Osteoblast (primary cell): ENCODE data around the gene TMEM203. TPM values are rescaled to one million over a fixed set of nuclear protein-coding genes. Genes with fewer than 3 reads are reported as not detected.
"Not testable (repeated sequence)": the region's sequence is repeated elsewhere in the genome, so short reads cannot be mapped to it uniquely, and the experiment has no call there.

ENCODE experiments used
- DNase-seq: peaks from one replicate; pipeline ENCODE4 v3.0.0; 2011; ENCODE audit warnings: low spot score, mixed read lengths; ENCODE audit not compliant: insufficient read length; ENCODE audit errors: missing footprints
- H2AFZ ChIP-seq: 2 replicates; pipeline ENCODE4 v1.6.0; 2011; ENCODE audit warnings: mild to moderate bottlenecking, low read length
- H3K27ac ChIP-seq: 2 replicates; pipeline ENCODE4 v1.5.1; 2011; ENCODE audit warnings: mild to moderate bottlenecking, low read depth, low read length, moderate library complexity
- H3K27me3 ChIP-seq: 2 replicates; pipeline ENCODE4 v1.6.0; 2012; ENCODE audit warnings: mild to moderate bottlenecking, control low read depth, inconsistent platforms, low read length, moderate library complexity; ENCODE audit not compliant: insufficient read depth
- H3K36me3 ChIP-seq: 2 replicates; pipeline ENCODE4 v1.5.1; 2011; ENCODE audit warnings: mild to moderate bottlenecking, low read length, control low read depth, moderate library complexity; ENCODE audit not compliant: insufficient read depth
- H3K4me1 ChIP-seq: 2 replicates; pipeline ENCODE4 v1.5.1; 2011; ENCODE audit warnings: mild to moderate bottlenecking, low read length, control low read depth, moderate library complexity; ENCODE audit not compliant: insufficient read depth
- H3K4me2 ChIP-seq: 2 replicates; pipeline ENCODE4 v1.6.0; 2011; ENCODE audit warnings: mild to moderate bottlenecking, low read length; ENCODE audit not compliant: insufficient read depth
- H3K4me3 ChIP-seq: fragments of 200-600 bp; sonication (generic); 3 replicates; pipeline ENCODE4 v1.5.1; 2012; ENCODE audit warnings: mild to moderate bottlenecking, low read length, inconsistent platforms; ENCODE audit not compliant: insufficient read depth
- H3K79me2 ChIP-seq: 2 replicates; pipeline ENCODE4 v1.6.0; 2012; ENCODE audit warnings: mild to moderate bottlenecking, low read length, control low read depth, inconsistent platforms; ENCODE audit not compliant: insufficient read depth
- H3K9me3 ChIP-seq: 2 replicates; pipeline ENCODE4 v1.5.1; 2011; ENCODE audit warnings: low read depth, low read length, control low read depth
- H4K20me1 ChIP-seq: 2 replicates; pipeline ENCODE4 v1.6.0; 2012; ENCODE audit warnings: mild to moderate bottlenecking, low read length, control low read depth; ENCODE audit not compliant: insufficient read depth
- CTCF ChIP-seq: IDR thresholded peaks from 2 replicates; pipeline ENCODE4 v1.5.1; 2011; ENCODE audit warnings: mild to moderate bottlenecking, low read depth, low read length, moderate library complexity; ENCODE audit errors: extremely low read depth
- total RNA-seq: library from RNA; depleted of rRNA; stranded (reverse); fragments of >200 nt; gene quantifications from 2 replicates; pipeline ENCODE4 v1.2.3, GENCODE V29; 2012

Gene TMEM203
- total RNA-seq, 1 donor: 36.9 TPM

- peak overlapping the region; percentile 82 for H3K4me3 ChIP-seq
- peak; percentile 98 for DNase-seq
- no peak for TF ChIP-seq CTCF
- H2AFZ ChIP-seq: peak overlapping the region; percentile 72
- H3K27ac ChIP-seq: peak overlapping the region; percentile 82
- H3K9me3 ChIP-seq: no peaks in the 10 kb centered on the region
- peaks cover 11% of the 10 kb centered on the region for H3K4me1 ChIP-seq
- peaks cover 42% of the 10 kb centered on the region for H4K20me1 ChIP-seq
- peak overlapping the region; percentile 92 for H3K4me2 ChIP-seq
- peaks cover 20% of the 10 kb centered on the region for H3K36me3 ChIP-seq
- H3K79me2 ChIP-seq: peaks cover 43% of the 10 kb centered on the region
- no peaks in the 10 kb centered on the region for H3K27me3 ChIP-seq
These were observed 34.9 kb upstream of the TMEM203 start for GRCh38 chr9:137240318-137240840.

GRCh38 chr9:137239541-137240200 is 34.2 kb upstream of the TMEM203 start:
- Histone ChIP-seq H3K79me2 (peaks cover 43% of the 10 kb centered on the region), H4K20me1 (peaks cover 41% of the 10 kb centered on the region)

GRCh38 chr9:137237759-137238726 is 32.6 kb upstream of the TMEM203 start:
- peaks cover 11% of the 10 kb centered on the region for H3K4me1 ChIP-seq
- no peak for DNase-seq
- H3K79me2 ChIP-seq: peaks cover 36% of the 10 kb centered on the region
- H3K27me3 ChIP-seq: no peaks in the 10 kb centered on the region
- H3K27ac ChIP-seq: no peak overlapping the region
- no peaks in the 10 kb centered on the region for H3K9me3 ChIP-seq
- peaks cover 25% of the 10 kb centered on the region for H4K20me1 ChIP-seq
- H3K36me3 ChIP-seq: peaks cover 14% of the 10 kb centered on the region
- no peak for TF ChIP-seq CTCF
- no peak overlapping the region for H2AFZ ChIP-seq
- no peak overlapping the region for H3K4me2 ChIP-seq
- H3K4me3 ChIP-seq: no peak overlapping the region

More at GRCh38 chr9:137239541-137240200, 34.2 kb upstream of the TMEM203 start:
- Histone ChIP-seq H3K27ac (peak overlapping the region; percentile 82), H3K4me3 (peak overlapping the region; percentile 82), H2AFZ (peak overlapping the region; percentile 72), H3K4me1 (peaks cover 11% of the 10 kb centered on the region), H3K36me3 (peaks cover 20% of the 10 kb centered on the region), H3K4me2 (peak overlapping the region; percentile 92)
- not testable (repeated sequence) for H3K27me3 ChIP-seq, DNase-seq, H3K9me3 ChIP-seq

- no peak for TF ChIP-seq CTCF
- peaks cover 15% of the 10 kb centered on the region for H4K20me1 ChIP-seq
- H3K27ac ChIP-seq: no peak overlapping the region
- H3K27me3 ChIP-seq: no peaks in the 10 kb centered on the region
- no peak overlapping the region for H3K4me3 ChIP-seq
- peaks cover 25% of the 10 kb centered on the region for H3K79me2 ChIP-seq
- H3K9me3 ChIP-seq: no peaks in the 10 kb centered on the region
- peaks cover 3% of the 10 kb centered on the region for H3K4me1 ChIP-seq
- H3K4me2 ChIP-seq: no peak overlapping the region
- H3K36me3 ChIP-seq: peaks cover 3% of the 10 kb centered on the region
- DNase-seq: no peak
- no peak overlapping the region for H2AFZ ChIP-seq
These were observed 31.5 kb upstream of the TMEM203 start for GRCh38 chr9:137236936-137237421.
